ENCODE results near the gene HJV.
"Not testable (repeated sequence)": the region's sequence is repeated elsewhere in the genome, so short reads cannot be mapped to it uniquely, and the experiment has no call there.

The HJV gene

DNA sequence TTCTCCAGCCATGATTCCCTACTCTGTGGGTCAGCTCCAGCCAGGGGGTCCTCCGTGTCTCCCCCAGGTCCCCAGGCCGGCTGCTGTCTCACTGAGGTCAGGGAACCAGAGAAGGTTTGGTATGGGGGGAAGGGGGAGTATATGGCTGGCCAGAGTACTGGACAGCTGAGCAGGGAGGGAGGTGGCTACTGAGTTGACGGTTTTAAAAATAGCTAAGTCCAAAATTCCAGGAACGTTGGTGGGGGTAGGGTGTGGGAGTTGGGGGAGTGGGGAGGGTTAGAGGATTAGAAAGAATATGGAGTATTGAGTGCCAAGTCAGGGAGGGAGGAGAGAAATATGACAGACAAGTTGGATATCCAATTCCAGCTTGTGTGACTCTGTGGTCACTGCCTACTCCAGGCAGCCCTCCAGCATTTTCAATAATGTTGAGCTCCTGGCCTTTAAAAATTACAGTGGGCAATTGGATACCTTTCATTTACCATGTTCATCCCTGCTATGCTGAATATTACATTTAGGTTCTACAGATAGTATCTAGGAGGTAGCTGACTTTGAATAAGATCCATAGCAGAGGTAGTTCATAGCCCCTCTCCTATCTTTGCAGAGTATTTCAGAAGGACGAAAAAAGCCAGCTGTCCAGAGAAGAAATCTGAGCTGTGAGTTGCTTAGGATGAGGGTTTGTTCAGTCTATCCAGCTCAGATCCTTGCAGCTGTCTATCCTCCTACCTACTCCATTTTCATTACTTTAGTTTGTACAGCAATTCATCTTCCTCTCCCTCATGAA, at the start of gene HJV:
TSS of gene HJV (minus strand) at position 114 of the 781 bp plus-strand sequence. CDS start 1,504 bp downstream, outside the sequence.
- DNase-seq: no peak

- DNase-seq: not testable (repeated sequence)
Measured at GRCh38 chr1:146059148-146059547, 37.6 kb upstream of the HJV start.

DNA sequence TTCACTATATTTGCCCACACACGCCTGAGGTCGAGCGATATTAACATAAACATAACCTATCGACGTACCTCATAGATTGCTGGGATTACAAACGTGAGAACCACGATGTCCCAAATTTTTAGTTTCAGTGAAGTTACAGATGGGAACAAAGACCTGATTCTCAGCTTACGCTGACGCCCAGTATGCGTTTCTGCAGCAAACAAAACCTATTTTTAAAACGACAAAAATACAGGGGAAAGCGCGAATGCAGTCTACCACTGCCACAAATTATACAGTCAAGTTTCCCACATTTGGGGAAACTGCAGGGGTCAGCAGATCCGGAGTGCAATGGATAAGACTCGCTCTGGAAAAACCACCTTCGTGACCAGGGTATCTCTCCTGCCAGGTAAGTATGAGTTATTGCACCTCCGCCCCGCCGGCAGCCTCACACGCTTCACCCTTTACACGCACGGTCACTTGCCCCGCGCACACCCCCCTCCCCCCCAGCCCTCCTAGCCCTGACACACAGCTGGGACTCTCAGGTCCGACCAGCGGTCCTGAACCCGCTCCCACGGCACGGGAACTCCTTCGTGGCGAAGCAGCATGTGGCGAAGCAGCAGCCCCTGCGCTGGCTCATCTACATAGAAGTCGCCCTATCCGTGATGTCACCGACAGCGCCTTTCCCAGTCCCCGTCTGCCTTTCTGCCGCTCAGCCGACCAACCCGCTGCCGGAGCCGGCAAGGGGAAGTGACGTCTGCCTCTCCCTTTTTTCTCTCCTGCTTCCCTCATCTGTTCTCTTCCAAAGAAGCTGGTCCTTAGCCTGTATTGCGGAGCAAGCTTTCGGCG, 30.5 kb upstream of the HJV start:
- DNase-seq: peak; percentile 59 to 85

GRCh38 chr1:146051452-146051851, 29.9 kb upstream of the HJV start:
- DNase-seq: no peak

DNA sequence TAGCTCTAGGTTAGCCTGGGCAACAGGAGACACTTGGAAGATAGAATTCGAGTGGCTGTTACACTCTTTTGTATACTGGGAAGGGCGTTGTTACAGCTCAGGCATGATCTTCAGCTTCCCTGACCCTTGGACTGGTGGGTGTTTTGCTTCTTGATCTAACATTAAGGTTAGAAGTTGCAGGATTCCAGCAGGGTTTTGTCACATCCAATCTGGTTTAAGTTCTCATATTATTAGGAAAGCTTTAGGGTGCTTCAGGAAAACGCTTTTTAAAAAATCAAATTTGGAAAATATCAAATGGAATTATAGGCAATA, 29.1 kb upstream of the HJV start:
- DNase-seq: not testable (repeated sequence)

GRCh38 chr1:146049866-146050651, 28.5 kb upstream of the HJV start:
- DNase-seq: not testable (repeated sequence)

- no peak for DNase-seq
Measured at GRCh38 chr1:146049436-146049835, 27.9 kb upstream of the HJV start.

GRCh38 chr1:146048514-146049115, 27.1 kb upstream of the HJV start:
- DNase-seq: not testable (repeated sequence)

- DNase-seq: no peak
Measured at GRCh38 chr1:146046664-146047063, 25.1 kb upstream of the HJV start.

GRCh38 chr1:146039844-146040194, 18.3 kb upstream of the HJV start:
- DNase-seq: no peak

DNA sequence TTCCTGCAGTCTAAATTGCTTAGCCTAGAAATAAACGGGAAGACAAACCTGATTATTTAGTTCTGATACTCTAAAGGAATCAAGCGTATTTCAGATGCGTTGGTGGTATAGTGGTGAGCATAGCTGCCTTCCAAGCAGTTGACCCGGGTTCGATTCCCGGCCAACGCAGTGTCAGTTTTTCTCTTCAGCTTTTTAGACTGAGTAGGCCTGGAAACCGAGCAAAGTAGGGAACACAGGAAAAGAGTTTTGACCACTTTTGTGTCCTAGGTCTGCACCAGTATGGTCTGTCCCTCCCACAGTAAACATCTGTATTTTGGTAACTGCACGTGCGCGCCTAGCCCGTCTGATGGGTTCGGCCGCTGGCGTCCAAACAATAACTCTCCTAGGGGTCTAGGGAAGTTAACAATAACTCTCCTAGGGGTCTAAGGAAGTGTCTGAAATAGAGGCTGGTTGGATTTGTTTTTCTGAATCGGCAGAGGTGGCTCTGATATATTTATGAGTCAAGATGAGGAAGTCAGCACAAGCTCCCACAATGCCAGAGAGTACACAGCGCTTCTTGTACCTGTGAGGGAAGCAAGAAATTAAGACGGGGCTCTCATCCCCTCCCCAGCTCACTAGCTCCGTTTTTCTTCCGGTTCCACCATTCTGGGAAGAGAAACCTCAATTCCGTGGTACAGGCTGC, 15.6 kb upstream of the HJV start:
- peak; percentile 55 to 79 for DNase-seq

GRCh38 chr1:146036241-146036964, 14.9 kb upstream of the HJV start:
- no peak for DNase-seq

DNA sequence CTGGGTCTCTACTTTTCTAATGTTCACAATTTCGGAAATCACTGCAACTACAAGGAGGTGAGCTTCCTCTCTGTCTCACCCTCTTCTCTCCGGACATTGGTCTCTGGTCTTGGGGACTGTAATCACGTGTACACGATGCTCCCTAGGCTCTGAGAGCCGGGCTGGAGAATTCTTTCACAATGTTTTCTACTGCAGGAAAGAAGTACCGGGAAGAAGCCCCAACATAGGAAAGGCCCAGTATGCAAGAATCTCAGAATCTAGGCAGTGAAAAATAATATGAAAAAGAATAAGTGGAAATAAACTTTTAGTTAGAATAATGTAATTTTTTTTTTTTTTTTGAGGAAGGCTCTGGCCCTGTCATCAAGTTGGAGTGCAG, 13.5 kb upstream of the HJV start:
- DNase-seq: no peak

- DNase-seq: peak in 1 of 2 experiments; percentile 58
Measured at GRCh38 chr1:146032631-146033219, 11.2 kb upstream of the HJV start.

GRCh38 chr1:146031476-146031875, 9.9 kb upstream of the HJV start:
- DNase-seq: no peak

DNA sequence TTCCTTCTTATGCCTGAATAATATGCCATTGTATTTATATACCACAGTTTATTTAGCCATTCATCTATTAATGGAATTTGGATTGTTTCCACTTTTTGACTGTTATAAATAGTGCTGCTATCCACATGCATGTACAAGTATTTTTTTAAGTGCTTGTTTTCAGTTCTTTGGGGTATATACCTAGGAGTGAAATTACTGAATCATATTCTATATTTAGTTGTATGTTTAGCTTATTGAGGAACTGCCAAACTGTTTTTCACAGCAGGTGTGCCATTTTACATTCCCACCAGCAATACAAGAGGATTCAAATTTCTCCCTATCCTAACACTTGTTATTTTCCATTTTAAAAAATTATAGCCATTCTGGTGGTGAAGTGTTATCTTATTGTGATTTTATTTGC, 7.6 kb upstream of the HJV start:
- no peak for DNase-seq

DNA sequence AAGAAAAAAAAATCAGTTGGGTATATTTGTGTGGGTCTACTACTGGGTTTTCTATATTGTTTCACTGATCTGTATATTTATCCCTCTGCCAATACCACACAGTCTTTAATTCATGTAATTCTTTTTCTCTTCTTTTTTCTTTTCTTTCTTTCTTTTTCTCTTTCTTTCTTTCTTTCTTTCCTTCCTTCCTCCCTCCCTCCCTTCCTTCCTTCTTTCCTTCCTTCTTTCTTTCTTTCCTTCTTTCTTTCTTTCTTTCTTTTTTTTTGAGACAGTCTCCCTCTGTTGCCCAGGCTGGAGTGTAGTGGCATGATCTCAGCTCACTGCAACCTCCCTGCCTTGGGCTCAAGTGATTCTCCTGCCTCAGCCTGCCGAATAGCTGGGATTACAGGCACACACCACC, 5.1 kb upstream of the HJV start:
- DNase-seq: not testable (repeated sequence)

- DNase-seq: not testable (repeated sequence)
Measured at GRCh38 chr1:146025787-146026495, 4.4 kb upstream of the HJV start.

DNA sequence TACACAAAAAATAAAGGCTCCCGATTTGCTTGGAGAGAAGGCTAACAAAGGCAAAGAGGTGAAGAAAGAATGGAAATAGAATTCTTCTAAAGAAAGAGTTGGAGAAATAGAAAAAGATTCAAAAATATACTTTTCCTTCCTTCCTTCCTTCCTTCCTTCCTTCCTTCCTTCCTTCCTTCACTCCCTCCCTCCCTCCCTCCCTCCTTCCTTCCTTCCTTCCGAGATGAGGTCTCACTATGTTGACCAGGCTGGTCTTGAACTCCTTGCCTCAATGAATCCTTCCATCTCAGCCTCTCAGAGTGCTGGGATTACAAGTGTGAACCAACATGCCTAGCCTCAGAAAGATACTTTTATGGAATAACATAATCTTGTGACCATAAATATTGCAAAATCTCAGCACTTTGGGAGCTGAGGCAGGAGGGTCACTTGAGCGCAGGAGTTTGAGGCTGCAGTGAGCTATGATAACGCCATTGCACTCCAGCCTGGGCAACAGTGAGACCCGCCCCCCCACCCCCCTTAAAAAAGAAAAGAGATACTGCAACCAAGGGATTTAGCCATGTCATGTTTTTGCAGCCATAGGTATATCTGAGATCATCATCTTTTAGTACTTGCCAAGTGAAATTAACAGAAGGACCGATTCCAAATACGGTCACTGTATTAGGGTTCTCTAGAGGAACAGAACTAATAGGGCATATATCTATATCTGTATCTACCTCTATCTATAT, 1.0 kb upstream of the HJV start:
- DNase-seq: no peak

- no peak for DNase-seq
Measured at GRCh38 chr1:146021050-146021445, 487 bp downstream of the HJV start.

Measured in SW 1271 (cell line).